Amniotic stem cell (primary cell): Measurements from ENCODE around the gene TTC4.
"Not testable (repeated sequence)": the region's sequence is repeated elsewhere in the genome, so short reads cannot be mapped to it uniquely, and the experiment has no call there.

Experiments
- DNase-seq: peaks from one replicate; lab custom pipeline; 2025; lab: John Stamatoyannopoulos, UW

Gene TTC4

DNA sequence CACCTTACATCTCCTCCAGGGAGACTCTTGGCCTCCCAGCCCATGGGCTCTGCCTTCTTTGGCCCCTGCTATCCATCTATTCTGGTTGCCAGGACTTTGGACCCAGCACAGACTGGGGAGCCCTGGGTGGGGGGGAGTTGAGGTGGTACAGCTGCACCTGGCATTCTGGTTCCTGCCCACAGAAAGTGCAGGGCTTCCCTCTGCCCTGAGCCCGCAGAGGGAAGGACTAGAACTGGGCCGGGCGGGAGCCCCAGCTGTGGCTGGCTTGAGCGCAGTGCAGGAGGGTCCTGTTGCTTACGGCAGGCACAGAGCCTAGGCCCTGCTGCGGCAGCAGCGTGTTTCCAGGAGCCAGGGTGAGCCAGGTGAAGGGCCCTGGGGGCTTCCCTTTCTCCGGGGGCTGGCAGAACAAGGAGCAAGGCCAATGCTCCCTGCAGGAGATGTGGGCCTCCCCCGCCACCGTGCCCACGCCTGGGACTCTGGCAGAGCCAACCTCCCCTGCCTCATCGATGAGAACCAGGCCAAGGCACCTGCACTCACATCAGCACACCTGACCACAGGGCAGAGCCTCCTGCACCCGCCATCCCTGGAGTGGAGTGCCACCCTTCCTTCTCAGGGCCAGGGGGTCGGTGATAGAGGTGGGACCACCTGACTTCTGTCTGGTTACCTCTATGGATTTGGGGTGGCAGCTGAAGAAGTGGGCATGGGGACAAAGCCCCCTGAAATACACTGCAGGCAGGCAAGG lies 32.6 kb downstream of the TTC4 start:
- DNase-seq: no peak

- DNase-seq: no peak
Measured at GRCh38 chr1:54750596-54750995, 34.9 kb downstream of the TTC4 start.

GRCh38 chr1:54751426-54751825 lies 35.8 kb downstream of the TTC4 start:
- no peak for DNase-seq

DNA sequence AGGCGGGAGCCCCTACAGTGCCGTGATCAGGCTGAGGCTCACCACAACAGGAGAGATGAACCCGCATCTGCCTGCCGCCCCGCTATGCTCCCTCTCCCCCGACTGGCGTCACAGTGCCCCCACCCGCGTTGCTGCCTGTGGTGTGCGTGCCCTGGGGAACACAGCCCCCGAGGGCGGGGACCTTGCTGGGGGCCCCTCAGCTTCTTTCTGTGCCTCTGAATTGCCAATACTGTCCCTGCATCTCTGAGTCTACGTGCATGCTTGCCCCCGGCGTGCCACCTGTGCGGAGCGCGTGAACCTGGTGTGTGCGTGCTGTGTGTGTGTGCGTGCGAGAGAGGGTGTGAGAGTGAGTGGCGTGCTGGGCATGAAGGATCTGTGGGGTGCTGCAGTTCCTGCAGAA lies 38.4 kb downstream of the TTC4 start:
- no peak for DNase-seq

- DNase-seq: no peak
Measured at GRCh38 chr1:54754486-54755285, 39.0 kb downstream of the TTC4 start.

DNA sequence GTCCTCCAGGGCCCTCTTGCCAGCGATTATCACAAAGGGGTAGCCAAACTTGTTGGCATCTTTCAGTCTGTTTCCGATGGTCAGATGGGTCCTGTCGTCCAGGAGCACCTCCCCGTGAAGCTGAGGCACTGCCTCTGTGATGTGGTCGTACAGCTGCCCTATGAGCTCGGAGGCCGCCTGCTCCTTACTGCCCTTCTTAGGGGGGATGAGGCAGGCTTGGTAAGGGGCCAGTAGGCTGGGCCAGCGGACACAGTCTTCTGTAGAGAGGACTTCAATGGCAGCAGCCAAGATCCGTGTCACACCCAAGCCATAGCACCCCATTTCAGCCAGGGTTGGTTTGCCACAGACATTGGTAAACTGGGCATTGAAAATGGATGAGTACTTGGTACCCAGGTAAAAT lies 42.2 kb downstream of the TTC4 start:
- no peak for DNase-seq

DNA sequence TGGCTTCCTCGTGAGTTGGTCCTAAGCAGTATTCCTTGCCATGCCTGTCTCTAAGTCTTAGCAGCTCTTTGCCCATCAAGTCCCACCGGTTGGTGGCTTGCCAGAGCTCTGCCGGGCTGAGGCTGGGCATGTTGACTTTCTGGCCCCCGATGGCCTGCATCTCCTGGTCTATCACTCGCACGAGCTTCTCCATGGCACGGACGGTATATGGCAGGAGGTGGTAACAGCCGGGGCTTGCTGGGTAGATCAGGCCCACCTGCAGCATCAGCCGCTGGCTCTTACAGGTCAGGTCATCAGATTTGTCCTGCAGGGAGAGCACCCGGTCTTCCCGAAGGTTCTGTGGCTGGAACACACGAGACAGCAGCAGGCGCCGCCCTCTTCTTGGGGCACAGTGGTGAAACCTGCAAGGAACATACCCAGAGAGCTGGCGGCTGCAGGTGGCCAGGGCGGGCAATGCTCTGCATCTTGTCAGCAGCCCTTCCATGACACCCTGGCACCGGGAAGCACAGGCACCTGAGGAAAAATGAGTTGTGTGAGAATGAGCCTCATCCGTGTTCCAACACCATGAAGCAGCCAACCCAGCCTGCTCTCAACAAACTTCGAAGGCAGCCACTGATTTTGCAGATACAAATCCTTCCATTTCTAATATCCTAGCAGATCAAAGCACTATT lies 43.2 kb downstream of the TTC4 start:
- DNase-seq: no peak

- no peak for DNase-seq
Measured at GRCh38 chr1:54763816-54764132, 48.1 kb downstream of the TTC4 start.

GRCh38 chr1:54764133-54764921 lies 48.7 kb downstream of the TTC4 start, which contains the start of gene PARS2:
TSS of gene PARS2 (minus strand) at chr1:54764523. CDS start at chr1:54759161, 5,362 bp downstream.
- peak; percentile 99 for DNase-seq

GRCh38 chr1:54764922-54765561 lies 49.4 kb downstream of the TTC4 start:
- DNase-seq: no peak

DNA sequence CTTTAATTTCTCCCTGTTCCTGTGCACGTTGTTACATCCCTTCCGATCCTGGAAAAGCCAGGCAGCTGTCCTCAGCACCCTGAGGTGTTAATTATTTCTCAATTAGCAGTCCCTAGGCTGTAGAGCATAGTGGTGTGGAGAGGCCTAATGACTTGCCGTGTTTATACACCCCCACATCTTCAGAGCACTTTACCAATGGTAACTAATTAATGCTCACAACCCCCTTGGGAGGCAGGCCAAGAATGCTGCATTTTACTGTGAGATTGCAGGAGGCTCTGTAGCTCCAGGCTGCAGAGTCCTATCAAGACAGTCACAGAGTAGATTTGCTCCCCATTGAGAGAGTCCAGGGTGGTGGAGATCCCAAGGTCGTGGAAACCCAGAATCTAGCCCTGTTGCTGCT lies 51.1 kb downstream of the TTC4 start:
- no peak for DNase-seq

- no peak for DNase-seq
Measured at GRCh38 chr1:54767526-54767925, 51.9 kb downstream of the TTC4 start.

GRCh38 chr1:54768093-54768492 lies 52.4 kb downstream of the TTC4 start:
- DNase-seq: no peak

GRCh38 chr1:54772951-54773350 lies 57.3 kb downstream of the TTC4 start:
- DNase-seq: no peak

GRCh38 chr1:54774820-54775498 lies 59.3 kb downstream of the TTC4 start:
- no peak for DNase-seq

- DNase-seq: not testable (repeated sequence)
Measured at GRCh38 chr1:54775828-54776721, 60.4 kb downstream of the TTC4 start.

DNA sequence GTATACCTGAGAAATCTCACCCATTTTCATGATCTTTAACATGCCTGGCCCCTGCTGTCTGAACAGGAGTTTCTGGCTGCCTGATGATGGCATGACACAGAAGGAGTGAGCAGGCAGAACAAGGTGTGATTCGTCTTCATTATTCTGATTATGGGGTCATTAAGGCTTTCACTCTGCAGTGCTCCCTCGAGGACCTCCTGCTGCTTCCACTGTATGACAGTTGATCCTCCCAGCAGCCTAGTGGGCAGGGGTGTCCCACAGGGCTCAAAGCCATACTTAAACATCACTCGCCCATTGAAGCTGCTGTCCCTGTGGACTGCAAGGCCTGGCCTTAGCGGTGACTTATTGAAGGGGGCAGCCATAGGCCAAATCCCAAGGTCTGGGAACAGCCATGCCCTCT lies 61.4 kb downstream of the TTC4 start:
- DNase-seq: no peak

DNA sequence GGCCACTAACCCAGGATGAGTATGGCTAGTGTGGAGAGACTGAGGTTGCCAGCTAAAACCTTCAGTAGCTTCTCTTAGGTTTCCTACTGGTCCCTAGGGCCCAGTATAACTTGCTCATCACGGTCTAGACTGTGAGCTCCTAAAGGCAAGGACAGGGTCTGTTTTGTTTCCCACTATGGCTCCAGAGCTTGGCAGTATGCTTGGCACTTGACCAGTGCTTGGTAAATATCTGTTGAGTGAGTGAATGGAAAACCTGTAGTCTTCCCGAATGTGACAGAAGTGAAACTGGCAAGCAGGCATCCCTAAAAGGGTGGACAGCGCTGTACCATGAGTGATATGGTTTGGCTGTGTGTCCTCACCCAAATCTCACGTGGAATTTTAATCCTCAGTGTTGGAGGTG lies 61.8 kb downstream of the TTC4 start:
- DNase-seq: no peak

GRCh38 chr1:54781023-54781723 lies 65.5 kb downstream of the TTC4 start:
- DNase-seq: no peak
